ENCODE data around the gene KDM2A.

KDM2A gene

GRCh38 chr11:67286621-67287333 lies 167.7 kb downstream of the KDM2A start:
- DNase-seq: peak in 7 of 14 donors; percentile 24 to 59 (median 47)

DNA sequence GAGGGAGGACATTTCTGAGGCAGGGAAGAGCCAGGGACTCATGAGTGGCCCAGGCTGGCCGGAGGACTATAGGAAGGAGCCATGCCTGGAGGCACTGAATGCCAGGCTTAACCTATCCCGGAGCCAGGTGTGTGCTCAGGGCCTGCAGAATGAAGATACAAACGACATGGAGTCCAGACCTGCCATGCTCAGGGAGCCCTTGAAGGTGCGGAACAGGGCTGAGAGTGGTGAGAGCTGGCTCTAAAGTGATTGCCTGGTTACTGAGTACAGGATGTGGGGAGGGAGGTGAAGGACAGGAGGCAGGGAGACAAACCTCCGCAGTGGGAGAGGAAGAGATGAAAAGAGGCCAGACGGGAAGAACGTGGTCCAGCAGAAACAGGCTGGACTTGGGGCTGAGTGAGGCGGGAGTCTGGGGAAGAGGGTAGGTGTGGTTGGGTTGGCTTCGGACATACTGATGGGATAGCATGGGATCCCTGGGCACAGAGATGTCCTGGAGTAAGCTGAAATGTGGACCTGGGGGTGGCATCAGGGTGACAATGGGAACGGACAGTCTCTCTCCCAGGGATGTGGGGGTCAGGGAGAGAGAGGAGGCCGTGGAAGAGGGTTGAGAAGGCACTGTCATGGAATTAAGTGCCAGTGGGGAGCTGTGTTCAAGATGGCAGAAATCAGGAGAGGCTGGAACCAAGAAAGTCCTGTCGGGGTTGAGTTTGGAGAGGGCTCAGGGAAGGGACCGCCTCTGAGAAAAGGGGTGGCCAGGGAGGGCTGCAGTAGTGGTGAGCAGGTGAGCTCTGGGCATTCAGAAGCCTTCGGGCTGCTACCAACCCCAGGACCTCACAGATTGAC lies 168.5 kb downstream of the KDM2A start:
- peak in 1 of 14 donors; percentile 52 for DNase-seq

DNA sequence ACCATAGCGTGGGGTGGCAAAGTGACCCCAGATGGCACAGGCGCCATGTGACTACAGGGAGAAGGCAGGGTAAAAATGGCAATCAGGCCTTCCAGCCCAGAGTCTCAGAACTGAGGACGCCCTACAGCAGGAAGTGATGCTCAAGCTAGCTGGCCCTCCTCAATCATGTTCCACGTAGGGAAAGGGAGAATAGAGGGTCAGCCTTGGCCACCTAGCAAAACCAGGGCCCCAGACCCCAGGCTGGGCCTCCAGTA lies 169.1 kb downstream of the KDM2A start:
- DNase-seq: no peak

GRCh38 chr11:67288452-67289225 lies 169.6 kb downstream of the KDM2A start:
- peak in 12 of 14 donors; percentile 54 to 89 (median 79) for DNase-seq

DNA sequence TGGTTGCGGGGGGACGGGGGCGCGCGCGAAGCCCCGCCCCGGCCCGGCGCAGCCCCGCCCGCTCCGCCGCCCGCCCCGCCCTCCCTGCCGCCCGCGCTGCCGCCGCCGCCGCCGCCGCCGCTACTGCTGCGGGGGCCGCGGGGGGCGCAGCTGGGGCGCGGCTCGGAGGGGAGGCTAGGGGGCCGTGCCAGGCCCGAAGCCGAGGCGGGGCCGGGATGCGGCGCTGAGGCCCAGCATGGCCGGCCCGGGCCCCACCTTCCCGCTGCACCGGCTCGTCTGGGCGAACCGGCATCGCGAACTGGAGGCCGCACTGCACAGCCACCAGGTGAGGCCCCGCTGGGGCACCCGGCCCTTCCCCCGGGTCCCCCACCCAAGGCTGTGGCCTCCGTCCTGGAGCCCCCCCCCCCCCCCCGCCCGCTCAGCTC lies 170.2 kb downstream of the KDM2A start, which contains the start of gene ANKRD13D:
Gene ANKRD13D (plus strand): TSS at position 78 of the 425 bp plus-strand sequence. CDS start 158 bp downstream, at position 236.
- peak in 3 of 14 donors; percentile 61 to 68 (median 65) for DNase-seq

DNA sequence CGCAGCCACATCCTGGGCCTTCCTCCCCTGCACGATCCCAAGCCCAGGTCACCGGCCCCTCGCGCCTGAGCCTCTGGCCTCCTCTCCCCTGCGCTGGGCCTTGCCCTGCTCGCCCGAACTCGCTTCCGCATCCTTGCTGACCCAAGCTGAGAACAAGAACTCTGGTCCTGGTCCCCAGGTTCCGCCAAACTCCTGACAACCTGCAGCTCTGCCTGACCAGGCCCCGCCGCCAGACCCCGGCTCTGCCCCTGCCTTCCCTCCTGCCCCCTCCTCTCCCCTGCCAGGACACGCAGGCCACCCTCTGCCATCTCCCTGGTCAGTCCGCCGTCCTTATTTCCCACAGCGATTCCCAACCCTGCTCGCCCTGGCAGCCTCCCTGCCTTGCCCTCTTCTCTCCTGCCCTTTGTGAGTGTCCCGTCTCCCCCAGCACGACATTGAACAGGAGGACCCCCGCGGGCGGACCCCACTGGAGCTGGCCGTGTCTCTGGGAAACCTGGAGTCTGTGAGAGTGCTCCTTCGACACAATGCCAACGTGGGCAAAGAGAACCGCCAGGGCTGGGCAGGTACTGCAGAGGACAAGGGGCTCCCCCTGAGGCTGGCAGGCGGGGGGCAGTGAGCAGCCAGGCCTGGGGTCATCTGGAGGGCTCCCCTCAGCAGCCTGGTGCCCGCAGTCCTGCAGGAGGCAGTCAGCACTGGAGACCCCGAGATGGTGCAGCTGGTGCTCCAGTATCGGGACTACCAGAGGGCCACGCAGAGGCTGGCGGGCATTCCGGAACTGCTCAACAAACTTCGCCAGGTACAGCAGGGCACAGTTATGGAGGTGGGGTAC lies 170.8 kb downstream of the KDM2A start:
- peak in 1 of 14 donors; percentile 60 for DNase-seq

DNA sequence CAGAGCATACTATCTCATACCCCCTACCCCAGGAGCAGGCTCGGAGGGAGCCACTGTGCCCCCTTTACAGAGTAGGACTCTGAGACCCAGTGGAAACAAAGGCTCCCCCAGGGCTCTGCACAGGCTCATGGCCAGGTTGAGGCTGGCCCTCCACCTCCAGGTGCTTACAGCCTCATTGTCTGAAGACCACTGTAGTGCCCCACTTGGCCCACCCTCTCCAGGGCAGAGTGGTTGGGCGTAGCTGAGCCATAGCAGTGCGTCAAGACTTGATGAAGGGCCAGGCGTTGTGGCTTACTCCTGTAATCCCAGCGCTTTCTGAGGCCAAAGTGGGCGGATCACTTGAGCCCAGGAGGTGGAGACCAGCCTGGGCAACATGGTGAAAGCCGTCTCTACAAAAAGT lies 171.7 kb downstream of the KDM2A start:
- DNase-seq: no peak

- DNase-seq: no peak
Measured at GRCh38 chr11:67291481-67292381, 172.7 kb downstream of the KDM2A start.

GRCh38 chr11:67292671-67293070 lies 173.6 kb downstream of the KDM2A start:
- no peak for DNase-seq

- DNase-seq: no peak
Measured at GRCh38 chr11:67293090-67293489, 174.0 kb downstream of the KDM2A start.

DNA sequence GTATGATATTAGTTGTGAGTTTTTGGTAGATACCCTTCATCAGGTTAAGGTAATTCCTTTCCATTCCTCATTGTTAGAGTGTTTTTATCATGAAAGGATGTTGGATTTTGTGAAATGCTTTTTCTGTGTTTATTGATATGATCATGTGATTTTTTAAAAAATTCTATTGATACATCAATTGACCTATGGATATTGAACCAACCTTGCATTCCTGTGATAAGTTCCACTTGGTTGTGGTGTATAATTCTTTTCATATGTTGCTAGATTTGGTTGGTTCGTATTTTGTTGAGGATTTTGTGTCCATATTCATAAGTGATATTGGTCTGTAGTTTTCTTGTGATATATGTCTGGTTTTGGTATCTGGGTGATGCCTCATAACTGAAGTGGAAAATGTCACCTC lies 176.8 kb downstream of the KDM2A start:
- DNase-seq: no peak

DNA sequence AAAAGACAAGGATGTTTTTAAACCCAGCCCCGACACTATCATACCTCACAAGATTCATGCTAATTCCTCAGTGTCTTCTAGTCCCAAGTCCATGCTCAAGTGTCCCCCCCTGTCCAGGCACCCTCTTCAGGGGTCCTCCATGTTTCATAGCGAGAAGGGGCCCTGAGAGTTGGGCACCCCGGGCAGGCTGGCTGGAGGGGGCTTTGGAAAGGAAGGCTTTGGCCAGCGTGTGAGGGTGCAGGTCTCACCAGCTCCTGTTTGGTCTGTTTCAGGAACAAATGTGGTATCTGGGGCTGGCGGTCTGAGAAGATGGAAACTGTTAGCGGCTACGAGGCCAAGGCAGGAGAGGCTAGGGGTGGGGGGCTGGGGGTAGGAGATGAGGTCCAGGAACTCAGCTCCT lies 179.7 kb downstream of the KDM2A start:
- no peak for DNase-seq

GRCh38 chr11:67299471-67300191 lies 180.6 kb downstream of the KDM2A start:
- DNase-seq: no peak

- DNase-seq: no peak
Measured at GRCh38 chr11:67300256-67300755, 181.2 kb downstream of the KDM2A start.

GRCh38 chr11:67300756-67301312 lies 181.8 kb downstream of the KDM2A start:
- no peak for DNase-seq

GRCh38 chr11:67301313-67301921 lies 182.4 kb downstream of the KDM2A start:
- no peak for DNase-seq

DNA sequence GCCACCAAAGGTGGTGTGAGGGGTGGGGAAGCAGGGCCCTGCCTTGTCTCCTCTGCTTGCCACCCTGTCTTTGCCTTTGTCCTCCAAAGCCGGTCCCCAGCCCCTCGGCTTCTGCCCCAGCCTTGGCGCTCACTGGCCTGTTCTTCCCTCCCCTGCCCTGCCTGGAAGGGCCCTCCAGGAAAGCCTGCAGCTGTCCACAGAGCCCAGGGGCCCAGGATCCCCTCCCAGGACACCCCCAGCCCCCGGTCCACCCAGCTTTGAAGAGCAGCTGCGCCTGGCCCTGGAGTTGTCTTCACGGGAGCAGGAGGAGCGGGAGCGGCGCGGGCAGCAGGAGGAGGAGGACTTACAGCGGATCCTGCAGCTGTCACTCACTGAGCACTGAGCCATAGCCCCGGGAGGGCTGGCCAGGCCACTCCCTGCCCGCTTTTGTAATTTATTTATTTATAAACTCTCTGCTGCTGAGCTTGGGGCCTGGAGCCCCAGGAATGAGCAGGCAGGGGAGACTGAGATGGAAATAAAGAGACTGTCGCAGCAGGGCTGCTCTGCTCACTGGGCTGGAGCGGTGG lies 183.0 kb downstream of the KDM2A start:
- peak in 1 of 14 donors; percentile 54 for DNase-seq

- DNase-seq: peak in 4 of 14 donors; percentile 28 to 62 (median 50)
Measured at GRCh38 chr11:67302571-67303131, 183.6 kb downstream of the KDM2A start.
